ENCODE data around the gene NOSIP.

Gene NOSIP

DNA sequence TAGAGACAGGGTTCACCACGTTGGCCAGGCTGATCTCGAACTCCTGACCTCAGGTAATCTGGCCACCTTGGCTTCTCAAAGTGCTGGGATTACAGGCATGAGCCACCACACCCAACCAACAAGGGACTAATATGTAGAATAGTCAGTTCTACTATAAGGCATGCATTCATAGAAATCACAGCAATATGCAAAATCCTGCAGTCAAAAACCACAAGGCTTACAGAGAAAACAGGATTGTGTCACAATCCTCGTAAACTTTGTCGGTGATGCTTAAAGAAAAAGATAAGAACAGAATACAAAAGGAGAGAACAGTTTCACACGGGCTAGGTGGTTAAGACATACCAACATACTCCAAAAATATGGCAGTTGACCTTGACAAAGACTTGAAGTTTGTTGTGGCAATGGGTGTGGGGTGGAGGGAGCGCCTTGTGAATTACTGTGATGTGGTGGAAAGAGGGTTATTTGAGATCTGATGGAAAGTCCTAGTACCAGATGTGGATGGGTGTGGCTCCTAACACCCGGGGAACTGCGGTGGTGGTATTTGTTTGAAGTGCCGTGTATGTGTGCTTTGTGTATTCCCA is 12.4 kb downstream of the NOSIP start:
- TF ChIP-seq FOXP2 (optimal IDR thresholded peaks at IDR 0.05; ENCODE audit: borderline replicate concordance, extremely low read depth, extremely low read length, insufficient read depth) (no peak), SIN3A (IDR thresholded peaks at IDR 0.05; ENCODE audit: borderline replicate concordance, insufficient read depth, low read length) (no peak), TAF1 (IDR thresholded peaks at IDR 0.05; ENCODE audit: borderline replicate concordance, insufficient read depth, low read length) (no peak), POLR2AphosphoS5 (IDR thresholded peaks at IDR 0.05; ENCODE audit: low read depth, low read length) (no peak)
- TF ChIP-seq, protein P1, sequence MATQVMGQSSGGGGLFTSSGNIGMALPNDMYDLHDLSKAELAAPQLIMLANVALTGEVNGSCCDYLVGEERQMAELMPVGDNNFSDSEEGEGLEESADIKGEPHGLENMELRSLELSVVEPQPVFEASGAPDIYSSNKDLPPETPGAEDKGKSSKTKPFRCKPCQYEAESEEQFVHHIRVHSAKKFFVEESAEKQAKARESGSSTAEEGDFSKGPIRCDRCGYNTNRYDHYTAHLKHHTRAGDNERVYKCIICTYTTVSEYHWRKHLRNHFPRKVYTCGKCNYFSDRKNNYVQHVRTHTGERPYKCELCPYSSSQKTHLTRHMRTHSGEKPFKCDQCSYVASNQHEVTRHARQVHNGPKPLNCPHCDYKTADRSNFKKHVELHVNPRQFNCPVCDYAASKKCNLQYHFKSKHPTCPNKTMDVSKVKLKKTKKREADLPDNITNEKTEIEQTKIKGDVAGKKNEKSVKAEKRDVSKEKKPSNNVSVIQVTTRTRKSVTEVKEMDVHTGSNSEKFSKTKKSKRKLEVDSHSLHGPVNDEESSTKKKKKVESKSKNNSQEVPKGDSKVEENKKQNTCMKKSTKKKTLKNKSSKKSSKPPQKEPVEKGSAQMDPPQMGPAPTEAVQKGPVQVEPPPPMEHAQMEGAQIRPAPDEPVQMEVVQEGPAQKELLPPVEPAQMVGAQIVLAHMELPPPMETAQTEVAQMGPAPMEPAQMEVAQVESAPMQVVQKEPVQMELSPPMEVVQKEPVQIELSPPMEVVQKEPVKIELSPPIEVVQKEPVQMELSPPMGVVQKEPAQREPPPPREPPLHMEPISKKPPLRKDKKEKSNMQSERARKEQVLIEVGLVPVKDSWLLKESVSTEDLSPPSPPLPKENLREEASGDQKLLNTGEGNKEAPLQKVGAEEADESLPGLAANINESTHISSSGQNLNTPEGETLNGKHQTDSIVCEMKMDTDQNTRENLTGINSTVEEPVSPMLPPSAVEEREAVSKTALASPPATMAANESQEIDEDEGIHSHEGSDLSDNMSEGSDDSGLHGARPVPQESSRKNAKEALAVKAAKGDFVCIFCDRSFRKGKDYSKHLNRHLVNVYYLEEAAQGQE (IDR thresholded peaks at IDR 0.05; ENCODE audit: insufficient read depth in 1 of 2, low read depth in 2 of 2, low read length in 2 of 2): no peak

DNA sequence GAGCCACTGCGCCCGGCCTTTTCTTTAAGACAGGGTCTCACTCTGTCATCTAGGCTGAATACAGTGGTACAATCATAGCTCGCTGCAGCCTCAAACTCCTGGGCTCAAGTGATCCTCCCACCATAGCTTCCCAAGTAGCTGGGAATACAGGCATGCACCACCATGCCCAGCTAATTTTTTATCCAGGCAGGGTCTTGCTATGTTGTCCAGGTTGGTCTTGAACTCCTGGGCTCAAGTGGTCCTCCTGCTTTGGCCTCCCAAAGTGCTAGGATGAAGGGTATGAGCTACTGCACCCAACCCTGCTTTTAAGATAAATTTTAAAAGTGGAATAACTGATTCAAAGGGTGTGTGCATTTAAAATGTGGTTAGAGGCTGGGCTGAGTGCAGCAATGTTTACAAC is 14.1 kb downstream of the NOSIP start:
- TF ChIP-seq SIN3A (IDR thresholded peaks at IDR 0.05; ENCODE audit: borderline replicate concordance, insufficient read depth, low read length): no peak
- no peak for TF ChIP-seq TAF1 (IDR thresholded peaks at IDR 0.05; ENCODE audit: borderline replicate concordance, insufficient read depth, low read length)
- TF ChIP-seq, protein P1 (IDR thresholded peaks at IDR 0.05; ENCODE audit: insufficient read depth in 1 of 2, low read depth in 2 of 2, low read length in 2 of 2): no peak
- TF ChIP-seq FOXP2 (optimal IDR thresholded peaks at IDR 0.05; ENCODE audit: borderline replicate concordance, extremely low read depth, extremely low read length, insufficient read depth): no peak
- no peak for TF ChIP-seq POLR2AphosphoS5 (IDR thresholded peaks at IDR 0.05; ENCODE audit: low read depth, low read length)

DNA sequence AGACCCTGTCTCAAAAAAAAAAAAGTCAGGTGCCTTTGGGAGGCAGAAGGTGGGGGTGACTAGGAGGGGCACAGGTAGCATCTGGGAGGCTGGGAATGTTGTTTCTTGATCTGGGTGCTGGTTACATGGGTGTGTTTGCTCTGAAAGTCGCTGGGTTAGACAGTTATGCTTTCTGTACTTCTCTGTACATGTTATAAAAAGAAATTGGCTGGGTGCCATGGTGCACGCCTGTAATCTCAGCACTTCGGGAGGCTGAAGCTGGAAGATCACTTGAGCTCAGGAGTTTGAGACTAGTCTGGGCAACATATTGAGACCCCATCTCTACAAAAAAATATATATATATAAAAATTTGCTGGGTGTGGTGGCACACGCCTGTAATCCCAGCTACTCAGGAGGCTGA is 15.1 kb downstream of the NOSIP start:
- no peak for TF ChIP-seq SIN3A (IDR thresholded peaks at IDR 0.05; ENCODE audit: borderline replicate concordance, insufficient read depth, low read length)
- TF ChIP-seq POLR2AphosphoS5 (IDR thresholded peaks at IDR 0.05; ENCODE audit: low read depth, low read length): no peak
- no peak for TF ChIP-seq TAF1 (IDR thresholded peaks at IDR 0.05; ENCODE audit: borderline replicate concordance, insufficient read depth, low read length)
- TF ChIP-seq, protein P1 (IDR thresholded peaks at IDR 0.05; ENCODE audit: insufficient read depth in 1 of 2, low read depth in 2 of 2, low read length in 2 of 2): no peak
- no peak for TF ChIP-seq FOXP2 (optimal IDR thresholded peaks at IDR 0.05; ENCODE audit: borderline replicate concordance, extremely low read depth, extremely low read length, insufficient read depth)

DNA sequence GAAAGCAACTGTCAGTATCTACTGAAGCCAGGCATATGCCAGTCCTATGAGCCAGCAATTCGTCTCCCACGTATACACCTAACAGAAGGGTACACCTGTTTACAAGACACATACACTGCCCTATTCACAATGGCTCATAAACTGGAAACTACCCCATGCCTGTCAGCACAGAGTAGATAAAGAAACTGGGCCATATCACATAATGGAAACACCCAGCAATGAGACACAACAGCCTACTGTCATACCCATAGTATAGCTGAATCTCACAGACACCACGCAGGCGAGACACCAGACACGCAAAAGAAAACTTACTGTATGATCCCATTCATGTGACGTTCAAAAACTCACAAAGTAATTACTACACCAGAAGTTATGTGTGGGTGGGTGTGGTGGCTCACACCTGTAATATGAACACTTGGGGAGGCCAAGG is 15.7 kb downstream of the NOSIP start:
- TF ChIP-seq POLR2AphosphoS5 (IDR thresholded peaks at IDR 0.05; ENCODE audit: low read depth, low read length): no peak
- no peak for TF ChIP-seq FOXP2 (optimal IDR thresholded peaks at IDR 0.05; ENCODE audit: borderline replicate concordance, extremely low read depth, extremely low read length, insufficient read depth)
- no peak for TF ChIP-seq TAF1 (IDR thresholded peaks at IDR 0.05; ENCODE audit: borderline replicate concordance, insufficient read depth, low read length)
- TF ChIP-seq, protein P1 (IDR thresholded peaks at IDR 0.05; ENCODE audit: insufficient read depth in 1 of 2, low read depth in 2 of 2, low read length in 2 of 2): no peak
